Stimulated activated CD4-positive, alpha-beta T cell treated with anti-CD3 and anti-CD28 coated beads, TNF-alpha, amount 100 ng/mL, for 1 hour (primary cell): ENCODE measurements around the gene CHDH.

Source experiments
- DNase-seq, 3 donors: peaks; one replicate each; pipeline ENCODE4 v3.0.0-alpha.2; 2020; ENCODE audit warnings: low read depth in 3 of 3, low spot score in 1 of 3

Gene CHDH

DNA sequence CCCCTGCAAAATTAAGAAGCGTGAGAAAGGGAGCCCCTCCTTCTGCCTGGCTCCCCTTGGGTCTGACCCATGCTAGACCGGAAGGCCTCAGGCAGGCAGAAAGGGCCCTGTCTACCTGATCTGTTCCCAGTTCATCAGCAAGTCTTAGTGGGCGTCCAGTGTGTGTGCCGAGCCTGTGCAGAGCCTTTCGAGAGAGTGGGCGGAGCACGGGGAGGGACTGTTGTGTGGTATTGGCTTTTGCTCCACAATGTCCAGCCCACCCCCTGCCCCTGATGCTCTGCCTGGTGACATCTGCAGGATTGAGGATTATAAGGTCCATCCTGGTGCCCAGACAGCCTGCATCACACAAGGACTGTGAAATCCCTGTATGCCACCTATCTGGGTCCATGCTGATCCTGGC lies 82.9 kb downstream of the CHDH start:
- DNase-seq = no peak
